ENCODE results near the gene INSRR. TPM values are rescaled to one million over a fixed set of nuclear protein-coding genes. Genes with fewer than 3 reads are reported as not detected.

Gene INSRR
- total and polyA plus RNA-seq, 2 of the 8 experiments (the other 6 are each of a cell fraction or from before 2014, with no cell fraction given) = 0.02 TPM; not detected in 1

DNA sequence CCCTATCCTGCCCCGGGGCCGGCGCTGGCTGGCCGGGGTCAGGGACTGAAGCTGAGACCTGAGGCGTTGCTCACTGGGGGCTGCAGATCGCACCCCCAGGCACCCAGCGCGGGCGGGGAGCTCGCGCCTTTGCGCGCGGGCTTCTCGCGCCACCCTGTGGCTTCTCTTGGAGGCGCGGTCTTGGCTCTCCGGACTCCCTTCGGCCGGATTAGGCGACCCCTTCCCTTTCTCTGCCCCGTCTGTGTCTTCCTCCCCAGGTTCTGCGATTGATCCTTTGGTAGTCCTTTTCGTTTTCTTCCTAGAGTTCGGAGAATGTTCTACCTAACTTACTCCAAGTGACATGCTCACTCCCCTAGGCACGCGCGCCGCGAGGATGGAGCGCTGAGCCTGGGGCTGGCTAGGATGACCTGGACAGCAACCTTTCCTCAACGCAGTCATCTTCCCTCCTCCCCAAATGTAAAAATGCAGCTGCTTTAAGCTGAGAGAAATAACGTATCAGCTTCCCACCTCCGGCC, 1.3 kb upstream of the INSRR start:
- Histone ChIP-seq H3K4ac (replicated peaks; ENCODE audit: insufficient read length, low read depth, low read length) (no peak overlapping the region), H3K18ac (ENCODE audit: extremely low read depth, low read length) (no peak overlapping the region; the same call in none of the 2 replicates), H3K27ac (ENCODE audit: low read depth, low read length) (no peak overlapping the region), H3K79me2 (ENCODE audit: control insufficient read depth in 1 of 2, insufficient read depth in 2 of 2, low read length in 2 of 2) (no peaks in the 10 kb centered on the region), H3K23ac (ENCODE audit: insufficient read length) (no peak overlapping the region), H4K20me1 (replicated peaks in 1 of 2; ENCODE audit: control insufficient read depth in 1 of 2, insufficient read depth in 2 of 2, low read length in 2 of 2) (peaks cover 1 to 10% of the 10 kb centered on the region in 2 experiments), H4K91ac (replicated peaks; ENCODE audit: insufficient read length, low read length) (no peak overlapping the region), H3K27me3 (replicated peaks in 1 of 4; ENCODE audit: control insufficient read depth in 3 of 4, extremely low read depth in 1 of 4, insufficient read depth in 3 of 4, low read length in 3 of 4) (peaks cover 55 to 87% (median 82%) of the 10 kb centered on the region in 4 experiments), H3K14ac (ENCODE audit: insufficient read length) (no peak overlapping the region), H2BK20ac (ENCODE audit: low read length) (no peak overlapping the region), H3K4me1 (replicated peaks in 1 of 4; ENCODE audit: control insufficient read depth in 3 of 4, insufficient read depth in 4 of 4, low read length in 3 of 4) (peaks cover 0 to 15% (median 9%) of the 10 kb centered on the region in 4 experiments; a peak in 6 of 7 replicates), H2AK5ac (ENCODE audit: low read depth, low read length) (no peak overlapping the region), H3K36me3 (ENCODE audit: control insufficient read depth in 2 of 4, insufficient read depth in 4 of 4, low read length in 3 of 4) (peaks cover 0 to 2% (median 0%) of the 10 kb centered on the region in 4 experiments; a peak in 1 of 8 replicates), H3K4me2 (ENCODE audit: insufficient read depth in 1 of 2, low read depth in 2 of 2, low read length in 2 of 2) (peak overlapping the region; percentile 73 to 94), H3K23me2 (ENCODE audit: low read depth, low read length) (peaks cover 19% of the 10 kb centered on the region; the same call in 1 of the 2 replicates), H4K8ac (ENCODE audit: extremely low read depth, insufficient read depth, low read length) (no peak overlapping the region), H2BK15ac (ENCODE audit: low read length) (no peak overlapping the region), H2BK120ac (replicated peaks; ENCODE audit: low read depth, low read length) (no peak overlapping the region), H2AFZ (ENCODE audit: low read length) (peak overlapping the region; percentile 66; the same call in 1 of the 2 replicates), H2BK12ac (ENCODE audit: low read depth, low read length) (no peak overlapping the region), H2BK5ac (ENCODE audit: low read depth, low read length) (no peak overlapping the region), H4K5ac (ENCODE audit: insufficient read length, low read depth, low read length) (no peak overlapping the region), H3K9me3 (ENCODE audit: insufficient read depth in 2 of 2, low read depth in 1 of 2, low read length in 1 of 2) (no peaks in the 10 kb centered on the region), H3K4me3 (ENCODE audit: extremely low read depth in 1 of 4, insufficient read depth in 2 of 4, low read depth in 3 of 4, low read length in 4 of 4) (peak overlapping the region; percentile 31 to 62 (median 58)), H3K56ac (replicated peaks; ENCODE audit: insufficient read length, low read depth, low read length) (no peak overlapping the region), H3K79me1 (ENCODE audit: low read depth, low read length) (no peaks in the 10 kb centered on the region), H3K9ac (replicated peaks in 1 of 4; ENCODE audit: extremely low read depth in 1 of 4, low read depth in 3 of 4, low read length in 3 of 4) (no peak overlapping the region)
- FAIRE-seq (no peak), DNase-seq (ENCODE audit: low read depth in 1 of 2, low spot score in 2 of 2) (peak in 1 of 2 experiments; percentile 85)
- TF ChIP-seq SP2 (IDR thresholded peaks at IDR 0.05; ENCODE audit: low read length) (no peak), RAD21 (IDR thresholded peaks at IDR 0.05 in 1 of 2, conservative IDR thresholded peaks at IDR 0.05 in 1 of 2; ENCODE audit: low read depth in 2 of 2, low read length in 2 of 2) (peak; percentile 76 to 83), CHD2 (IDR thresholded peaks at IDR 0.05; ENCODE audit: low read length) (no peak), GABPA (IDR thresholded peaks at IDR 0.05; ENCODE audit: borderline replicate concordance, insufficient read depth, low read length) (peak; percentile 19; the same call in 1 of the 2 replicates), MAFK (IDR thresholded peaks at IDR 0.05; ENCODE audit: low read depth, low read length) (no peak), SIN3A (conservative IDR thresholded peaks at IDR 0.05 in 1 of 2, IDR thresholded peaks at IDR 0.05 in 1 of 2; ENCODE audit: low read depth in 1 of 2, low read length in 2 of 2) (peak in 1 of 2 experiments; percentile 52; a peak in 2 of 4 replicates)
- TF ChIP-seq, protein P1, sequence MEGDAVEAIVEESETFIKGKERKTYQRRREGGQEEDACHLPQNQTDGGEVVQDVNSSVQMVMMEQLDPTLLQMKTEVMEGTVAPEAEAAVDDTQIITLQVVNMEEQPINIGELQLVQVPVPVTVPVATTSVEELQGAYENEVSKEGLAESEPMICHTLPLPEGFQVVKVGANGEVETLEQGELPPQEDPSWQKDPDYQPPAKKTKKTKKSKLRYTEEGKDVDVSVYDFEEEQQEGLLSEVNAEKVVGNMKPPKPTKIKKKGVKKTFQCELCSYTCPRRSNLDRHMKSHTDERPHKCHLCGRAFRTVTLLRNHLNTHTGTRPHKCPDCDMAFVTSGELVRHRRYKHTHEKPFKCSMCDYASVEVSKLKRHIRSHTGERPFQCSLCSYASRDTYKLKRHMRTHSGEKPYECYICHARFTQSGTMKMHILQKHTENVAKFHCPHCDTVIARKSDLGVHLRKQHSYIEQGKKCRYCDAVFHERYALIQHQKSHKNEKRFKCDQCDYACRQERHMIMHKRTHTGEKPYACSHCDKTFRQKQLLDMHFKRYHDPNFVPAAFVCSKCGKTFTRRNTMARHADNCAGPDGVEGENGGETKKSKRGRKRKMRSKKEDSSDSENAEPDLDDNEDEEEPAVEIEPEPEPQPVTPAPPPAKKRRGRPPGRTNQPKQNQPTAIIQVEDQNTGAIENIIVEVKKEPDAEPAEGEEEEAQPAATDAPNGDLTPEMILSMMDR (IDR thresholded peaks at IDR 0.05; ENCODE audit: control extremely low read depth in 1 of 3, insufficient read depth in 1 of 3, low read depth in 1 of 3, low read length in 3 of 3) = peak; percentile 67 to 80 (median 74)
- TF ChIP-seq, protein P2, sequence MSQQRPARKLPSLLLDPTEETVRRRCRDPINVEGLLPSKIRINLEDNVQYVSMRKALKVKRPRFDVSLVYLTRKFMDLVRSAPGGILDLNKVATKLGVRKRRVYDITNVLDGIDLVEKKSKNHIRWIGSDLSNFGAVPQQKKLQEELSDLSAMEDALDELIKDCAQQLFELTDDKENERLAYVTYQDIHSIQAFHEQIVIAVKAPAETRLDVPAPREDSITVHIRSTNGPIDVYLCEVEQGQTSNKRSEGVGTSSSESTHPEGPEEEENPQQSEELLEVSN (IDR thresholded peaks at IDR 0.05) = peak; percentile 13; the same call in 1 of the 2 replicates
- CTCF ChIA-PET (ENCODE audit: partially characterized antibody) = interaction anchor here (0.6 to 25.2 kb wide), 40 partner anchors 11 to 965 kb away, joined by 3 to 719 read pairs (median 6); partner anchors contain the start of genes CRABP2, HDGF, ISG20L2 and LRRC71
- POLR2A ChIA-PET (ENCODE audit: partially characterized antibody) = interaction anchor here (0.6 to 2.5 kb wide), 19 partner anchors 11 to 168 kb away, joined by 3 to 7 read pairs (median 3); partner anchors contain the start of gene MRPL24
- 7% methylated on average over 32 of the region's 35 CpGs; no CpG with 5 or more reads in 1 of the 2 experiments for WGBS, 2 experiments (ENCODE audit: extremely low coverage in 1 of 2, insufficient coverage in 1 of 2, insufficient read length in 1 of 2, insufficient replicate concordance in 2 of 2, low coverage in 1 of 2, low lambda C conversion rate in 2 of 2, missing lambda C conversion rate in 1 of 2)
